ES-I3 (cell line): ENCODE data around the gene CTBP2.
A peak's percentile ranks its signal among the peaks of the same experiment; 100 is the strongest.

Source experiments
- H3K36me3 ChIP-seq: 2 replicates; pipeline ENCODE4 v1.6.1; 2013; ENCODE audit warnings: mild to moderate bottlenecking, low read length, control low read depth, moderate library complexity; ENCODE audit not compliant: insufficient read depth
- H3K4me1 ChIP-seq: 2 replicates; pipeline ENCODE4 v1.6.1; 2013; ENCODE audit warnings: mild to moderate bottlenecking, control low read depth, low read length; ENCODE audit not compliant: insufficient read depth
- H3K9ac ChIP-seq: 2 replicates; pipeline ENCODE4 v1.6.1; 2013; ENCODE audit warnings: low read depth, mild to moderate bottlenecking, low read length, moderate library complexity
- H3K9me3 ChIP-seq: 2 replicates; pipeline ENCODE4 v1.6.1; 2013; ENCODE audit warnings: mild to moderate bottlenecking, low read length, moderate library complexity; ENCODE audit not compliant: control insufficient read depth, insufficient read depth

CTBP2 gene

GRCh38 chr10:125159932-125160855 lies at the start of gene CTBP2:
TSS of gene CTBP2 (minus strand) at chr10:125160563.
- H3K4me1 ChIP-seq = peaks cover 11% of the 10 kb centered on the region
- H3K36me3 ChIP-seq = no peaks in the 10 kb centered on the region
- peak within 1 kb of the TSS; percentile 78 for H3K9ac ChIP-seq
- no peaks in the 10 kb centered on the region for H3K9me3 ChIP-seq

GRCh38 chr10:125209591-125210355 lies 49.4 kb upstream of the CTBP2 start:
- H3K9ac ChIP-seq = no peak overlapping the region
- H3K36me3 ChIP-seq = no peaks in the 10 kb centered on the region
- peaks cover 6% of the 10 kb centered on the region; the same call in 1 of the 2 replicates for H3K4me1 ChIP-seq
- no peaks in the 10 kb centered on the region for H3K9me3 ChIP-seq

- Histone ChIP-seq H3K9me3 (no peaks in the 10 kb centered on the region), H3K9ac (no peak overlapping the region)
Observed at GRCh38 chr10:125208854-125209565, 48.6 kb upstream of the CTBP2 start.

GRCh38 chr10:125206623-125207022 lies 46.3 kb upstream of the CTBP2 start:
- Histone ChIP-seq H3K9ac (no peak overlapping the region), H3K36me3 (no peaks in the 10 kb centered on the region), H3K4me1 (peaks cover 6% of the 10 kb centered on the region; the same call in 1 of the 2 replicates), H3K9me3 (no peaks in the 10 kb centered on the region)

More at GRCh38 chr10:125208854-125209565, 48.6 kb upstream of the CTBP2 start:
- Histone ChIP-seq H3K36me3 (no peaks in the 10 kb centered on the region), H3K4me1 (peaks cover 6% of the 10 kb centered on the region; the same call in 1 of the 2 replicates)

GRCh38 chr10:125205431-125205830 lies 45.1 kb upstream of the CTBP2 start:
- H3K4me1 ChIP-seq = peaks cover 6% of the 10 kb centered on the region
- H3K9me3 ChIP-seq = no peaks in the 10 kb centered on the region
- H3K36me3 ChIP-seq = no peaks in the 10 kb centered on the region
- no peak overlapping the region for H3K9ac ChIP-seq

- Histone ChIP-seq H3K36me3 (no peaks in the 10 kb centered on the region), H3K9me3 (no peaks in the 10 kb centered on the region), H3K4me1 (peaks cover 3% of the 10 kb centered on the region), H3K9ac (no peak overlapping the region)
Observed at GRCh38 chr10:125204400-125204799, 44.0 kb upstream of the CTBP2 start.

GRCh38 chr10:125203186-125203800 lies 42.9 kb upstream of the CTBP2 start:
- no peaks in the 10 kb centered on the region for H3K9me3 ChIP-seq
- no peak overlapping the region for H3K9ac ChIP-seq
- no peaks in the 10 kb centered on the region; the same call in 1 of the 2 replicates for H3K4me1 ChIP-seq
- H3K36me3 ChIP-seq = no peaks in the 10 kb centered on the region

GRCh38 chr10:125201791-125202622 lies 41.6 kb upstream of the CTBP2 start:
- Histone ChIP-seq H3K9me3 (no peaks in the 10 kb centered on the region), H3K36me3 (no peaks in the 10 kb centered on the region), H3K9ac (no peak overlapping the region), H3K4me1 (no peaks in the 10 kb centered on the region; the same call in 1 of the 2 replicates)

- Histone ChIP-seq H3K9ac (no peak overlapping the region), H3K9me3 (no peaks in the 10 kb centered on the region)
Observed at GRCh38 chr10:125201108-125201524, 40.8 kb upstream of the CTBP2 start.

GRCh38 chr10:125200396-125200795 lies 40.0 kb upstream of the CTBP2 start:
- Histone ChIP-seq H3K9me3 (no peaks in the 10 kb centered on the region), H3K4me1 (no peaks in the 10 kb centered on the region; the same call in 1 of the 2 replicates), H3K36me3 (no peaks in the 10 kb centered on the region), H3K9ac (no peak overlapping the region)

More at GRCh38 chr10:125201108-125201524, 40.8 kb upstream of the CTBP2 start:
- Histone ChIP-seq H3K4me1 (no peaks in the 10 kb centered on the region; the same call in 1 of the 2 replicates), H3K36me3 (no peaks in the 10 kb centered on the region)

- Histone ChIP-seq H3K36me3 (no peaks in the 10 kb centered on the region), H3K4me1 (no peaks in the 10 kb centered on the region; the same call in 1 of the 2 replicates), H3K9ac (no peak overlapping the region), H3K9me3 (no peaks in the 10 kb centered on the region)
Observed at GRCh38 chr10:125199270-125199669, 38.9 kb upstream of the CTBP2 start.

- no peak overlapping the region for H3K9ac ChIP-seq
- no peaks in the 10 kb centered on the region for H3K36me3 ChIP-seq
- no peaks in the 10 kb centered on the region for H3K9me3 ChIP-seq
- no peaks in the 10 kb centered on the region for H3K4me1 ChIP-seq
Observed at GRCh38 chr10:125194814-125195213, 34.5 kb upstream of the CTBP2 start.

- Histone ChIP-seq H3K36me3 (no peaks in the 10 kb centered on the region), H3K4me1 (no peaks in the 10 kb centered on the region), H3K9me3 (no peaks in the 10 kb centered on the region), H3K9ac (no peak overlapping the region)
Observed at GRCh38 chr10:125193306-125193877, 33.0 kb upstream of the CTBP2 start.
